Mesodermal cell (in vitro differentiated cells): ENCODE data around the gene COX7A2L.
A peak's percentile ranks its signal among the peaks of the same experiment; 100 is the strongest.

Experiments
- H3K27ac ChIP-seq: 2 replicates; pipeline ENCODE4 v1.7.0; 2013; ENCODE audit warnings: mild to moderate bottlenecking, low read depth, low read length, moderate library complexity; ENCODE audit not compliant: severe bottlenecking
- H3K36me3 ChIP-seq: 2 replicates; pipeline ENCODE4 v1.7.1; 2013; ENCODE audit warnings: mild to moderate bottlenecking, low read length, moderate library complexity; ENCODE audit not compliant: control insufficient read depth, insufficient read depth
- H3K4me1 ChIP-seq: one replicate; pipeline ENCODE4 v1.7.1; 2013; ENCODE audit warnings: mild to moderate bottlenecking, low read length; ENCODE audit not compliant: insufficient read depth, control insufficient read depth, poor library complexity, severe bottlenecking
- H3K4me3 ChIP-seq: 2 replicates; pipeline ENCODE4 v1.7.0; 2013; ENCODE audit warnings: low read length, control low read depth, mild to moderate bottlenecking; ENCODE audit not compliant: insufficient read depth, poor library complexity, severe bottlenecking; ENCODE audit errors: extremely low read depth
- H3K9me3 ChIP-seq: 2 replicates; pipeline ENCODE4 v1.7.1; 2013; ENCODE audit warnings: mild to moderate bottlenecking, low read length, moderate library complexity; ENCODE audit not compliant: control insufficient read depth
- WGBS, 2 experiments: methylation state at CpG; one replicate each; pipeline ENCODE4 v1.1.5; 2013; ENCODE audit warnings: missing lambda C conversion rate in 2 of 2; ENCODE audit not compliant: insufficient coverage in 2 of 2; 5-methylcytosine and 5-hydroxymethylcytosine counted together

Gene COX7A2L

GRCh38 chr2:42366411-42366810, 5.4 kb upstream of the COX7A2L start:
- Histone ChIP-seq H3K4me1 (peaks cover 5% of the 10 kb centered on the region), H3K9me3 (no peaks in the 10 kb centered on the region), H3K4me3 (no peak overlapping the region), H3K36me3 (no peaks in the 10 kb centered on the region), H3K27ac (no peak overlapping the region)

GRCh38 chr2:42364658-42365057, 3.6 kb upstream of the COX7A2L start:
- Histone ChIP-seq H3K4me1 (peaks cover 5% of the 10 kb centered on the region), H3K27ac (no peak overlapping the region), H3K4me3 (no peak overlapping the region), H3K36me3 (no peaks in the 10 kb centered on the region), H3K9me3 (no peaks in the 10 kb centered on the region)
- 85 to 92% methylated on average over 2 to 3 of the region's 3 CpGs for WGBS, 2 experiments

- 79 to 83% methylated on average over 3 of the region's 3 CpGs for WGBS, 2 experiments
- Histone ChIP-seq H3K9me3 (no peaks in the 10 kb centered on the region), H3K36me3 (no peaks in the 10 kb centered on the region), H3K27ac (no peak overlapping the region), H3K4me3 (no peak overlapping the region), H3K4me1 (peaks cover 2% of the 10 kb centered on the region)
These were observed 2.4 kb upstream of the COX7A2L start for GRCh38 chr2:42363413-42363812.

- H3K9me3 ChIP-seq: no peaks in the 10 kb centered on the region
- H3K27ac ChIP-seq: no peak overlapping the region
- H3K36me3 ChIP-seq: no peaks in the 10 kb centered on the region
- H3K4me3 ChIP-seq: peak overlapping the region; percentile 22
- 0 to 19% methylated on average over 4 to 5 of the region's 6 CpGs for WGBS, 2 experiments
- H3K4me1 ChIP-seq: no peaks in the 10 kb centered on the region
These were observed 789 bp upstream of the COX7A2L start for GRCh38 chr2:42361728-42362283.

GRCh38 chr2:42360493-42360889, 526 bp downstream of the COX7A2L start:
- 0 to 4% methylated on average over 4 to 10 of the region's 15 CpGs for WGBS, 2 experiments
- peak overlapping the region; percentile 98 for H3K27ac ChIP-seq
- H3K9me3 ChIP-seq: no peaks in the 10 kb centered on the region
- no peaks in the 10 kb centered on the region for H3K4me1 ChIP-seq
- H3K36me3 ChIP-seq: peaks cover 4% of the 10 kb centered on the region
- H3K4me3 ChIP-seq: peak overlapping the region; percentile 99

GRCh38 chr2:42359965-42360483, 993 bp downstream of the COX7A2L start:
- Histone ChIP-seq H3K4me3 (peak overlapping the region; percentile 99), H3K9me3 (no peaks in the 10 kb centered on the region), H3K4me1 (no peaks in the 10 kb centered on the region), H3K27ac (no peak overlapping the region), H3K36me3 (peaks cover 4% of the 10 kb centered on the region)
- WGBS, 2 experiments: 48 to 63% methylated on average over 10 of the region's 12 CpGs

GRCh38 chr2:42359304-42359964, 1.6 kb downstream of the COX7A2L start:
- peak overlapping the region; percentile 99 for H3K4me3 ChIP-seq
- WGBS, 2 experiments: 86% methylated on average over 3 to 6 of the region's 6 CpGs
- H3K9me3 ChIP-seq: no peaks in the 10 kb centered on the region
- H3K27ac ChIP-seq: no peak overlapping the region
- peaks cover 4% of the 10 kb centered on the region for H3K36me3 ChIP-seq
- no peaks in the 10 kb centered on the region for H3K4me1 ChIP-seq

GRCh38 chr2:42353792-42354429, 7.1 kb downstream of the COX7A2L start:
- Histone ChIP-seq H3K4me3 (no peak overlapping the region), H3K27ac (no peak overlapping the region), H3K9me3 (no peaks in the 10 kb centered on the region), H3K36me3 (peaks cover 38% of the 10 kb centered on the region), H3K4me1 (no peaks in the 10 kb centered on the region)
- WGBS, 2 experiments: 67% methylated on average over 1 of the region's 5 CpGs; no CpG with 5 or more reads in 1 of the 2 experiments

- no peak overlapping the region for H3K27ac ChIP-seq
- 88 to 97% methylated on average over 5 of the region's 5 CpGs for WGBS, 2 experiments
- H3K4me3 ChIP-seq: no peak overlapping the region
- peaks cover 47% of the 10 kb centered on the region for H3K36me3 ChIP-seq
- no peaks in the 10 kb centered on the region for H3K9me3 ChIP-seq
- H3K4me1 ChIP-seq: no peaks in the 10 kb centered on the region
These were observed 9.2 kb downstream of the COX7A2L start for GRCh38 chr2:42351864-42352263.

GRCh38 chr2:42350434-42351063, 10.5 kb downstream of the COX7A2L start:
- no peaks in the 10 kb centered on the region for H3K9me3 ChIP-seq
- 90 to 95% methylated on average over 2 of the region's 3 CpGs for WGBS, 2 experiments
- peaks cover 54% of the 10 kb centered on the region for H3K36me3 ChIP-seq
- no peak overlapping the region for H3K27ac ChIP-seq
- H3K4me1 ChIP-seq: no peaks in the 10 kb centered on the region
- H3K4me3 ChIP-seq: no peak overlapping the region
